Keratinocyte (primary cell): Measurements from ENCODE around the gene KEL. TPM values are rescaled to one million over a fixed set of nuclear protein-coding genes. Genes with fewer than 3 reads are reported as not detected.

Experiments used
- DNase-seq: peaks from one replicate; pipeline ENCODE4 v3.0.0-alpha.2; 2011; ENCODE audit warnings: low read depth, missing footprints, low spot score
- FAIRE-seq: peaks from 2 replicates; lab custom pipeline; 2011; peaks lifted over from hg19 to GRCh38; lab: Jason Lieb, UNC
- H2AFZ ChIP-seq: 2 replicates; pipeline ENCODE4 v1.6.0; 2012; ENCODE audit warnings: low read length, control low read depth, inconsistent platforms; ENCODE audit not compliant: control insufficient read depth
- H3K27ac ChIP-seq: 2 replicates; pipeline ENCODE4 v1.5.1; 2011; ENCODE audit warnings: low read length; ENCODE audit not compliant: control insufficient read depth, insufficient read depth
- H3K27me3 ChIP-seq: 3 replicates; pipeline ENCODE4 v1.6.0; 2011; ENCODE audit warnings: low read length; ENCODE audit not compliant: control insufficient read depth, insufficient read depth; ENCODE audit errors: extremely low read depth
- H3K36me3 ChIP-seq, 2 experiments: 2 replicates in 1 of 2; 3 replicates in 1 of 2; pipeline ENCODE4 v1.5.1; 2011; ENCODE audit warnings: low read length in 2 of 2, mild to moderate bottlenecking in 1 of 2; ENCODE audit not compliant: control insufficient read depth in 2 of 2, insufficient read depth in 2 of 2; ENCODE audit errors: extremely low read depth in 1 of 2
- H3K4me1 ChIP-seq: 3 replicates; pipeline ENCODE4 v1.5.1; 2011; ENCODE audit warnings: low read length; ENCODE audit not compliant: control insufficient read depth, insufficient read depth; ENCODE audit errors: extremely low read depth
- H3K4me2 ChIP-seq: 3 replicates; pipeline ENCODE4 v1.6.0; 2011; ENCODE audit warnings: low read depth, low read length; ENCODE audit not compliant: control insufficient read depth, insufficient read depth; ENCODE audit errors: extremely low read depth
- H3K4me3 ChIP-seq, 3 experiments: fragments of 200-600 bp in 1 of 3; sonication (generic) in 1 of 3; 2 replicates in 2 of 3; 3 replicates in 1 of 3; pipeline ENCODE4 v1.5.1; 2011 to 2016; ENCODE audit warnings: low read length in 3 of 3, mild to moderate bottlenecking in 3 of 3, control low read depth in 2 of 3, inconsistent platforms in 1 of 3, low read depth in 1 of 3, mixed read lengths in 1 of 3, mixed run types in 1 of 3, moderate library complexity in 1 of 3; ENCODE audit not compliant: control insufficient read depth in 2 of 3, insufficient read depth in 2 of 3; ENCODE audit errors: extremely low read depth in 1 of 3
- H3K79me2 ChIP-seq: 2 replicates; pipeline ENCODE4 v1.6.0; 2012; ENCODE audit warnings: low read length; ENCODE audit not compliant: control insufficient read depth, insufficient read depth
- H3K9ac ChIP-seq: 3 replicates; pipeline ENCODE4 v1.6.0; 2011; ENCODE audit warnings: low read length; ENCODE audit not compliant: control insufficient read depth, insufficient read depth; ENCODE audit errors: extremely low read depth
- H3K9me1 ChIP-seq: 3 replicates; pipeline ENCODE4 v1.6.0; 2011; ENCODE audit warnings: low read length; ENCODE audit not compliant: control insufficient read depth, insufficient read depth; ENCODE audit errors: extremely low read depth
- H3K9me3 ChIP-seq: 2 replicates; pipeline ENCODE4 v1.5.1; 2012; ENCODE audit warnings: low read depth, low read length; ENCODE audit not compliant: control insufficient read depth
- H4K20me1 ChIP-seq: 3 replicates; pipeline ENCODE4 v1.6.0; 2011; ENCODE audit warnings: low read length; ENCODE audit not compliant: control insufficient read depth, insufficient read depth; ENCODE audit errors: extremely low read depth
- CTCF ChIP-seq, 3 experiments: IDR thresholded peaks in 1 of 3; conservative IDR thresholded peaks in 1 of 3; optimal IDR thresholded peaks in 1 of 3; 2 replicates in 2 of 3; 3 replicates in 1 of 3; pipeline versions ENCODE3 to v1.5.1; 2011; ENCODE audit warnings: low read length in 3 of 3, mild to moderate bottlenecking in 3 of 3, moderate library complexity in 2 of 3, control low read depth in 1 of 3, inconsistent platforms in 1 of 3; ENCODE audit not compliant: insufficient read depth in 2 of 3; ENCODE audit errors: extremely low read depth in 1 of 3
- EZH2 ChIP-seq: IDR thresholded peaks from one replicate; pipeline ENCODE4 v1.6.1; 2012; ENCODE audit warnings: inconsistent platforms, mild to moderate bottlenecking, low read length, moderate library complexity
- dilution Hi-C: fragments of 300-500 bp; cut with MboI; formaldehyde crosslinking; loops from one replicate; pipeline ENCODE4 v1.7.0; 2020; ENCODE audit warnings: low sequenced_read_pairs; ENCODE audit not compliant: extremely low pct_ligation_motif_present
- polyA plus RNA-seq, 5 experiments: library from polyadenylated mRNA; depleted of rRNA in 3 of 5; stranded (reverse) in 3 of 5; stranded (forward) in 1 of 5; unstranded in 1 of 5; fragments of >200 nt; gene quantifications; 1 replicate in 1 of 5; 2 replicates in 3 of 5; 3 replicates in 1 of 5; pipeline versions ENCODE4 v1.2.1 to v1.2.3, GENCODE V29; 2011 to 2012; ENCODE audit warnings: missing spikeins in 2 of 5, low read depth in 1 of 5, low replicate concordance in 1 of 5

The KEL gene
- polyA plus RNA-seq, 1 donor (not counting 4 experiments of a cell fraction or from before 2014, with no cell fraction given), result 0.09 TPM

GRCh38 chr7:142891490-142892082 is 70.6 kb downstream of the KEL start:
- Histone ChIP-seq H3K79me2 (no peaks in the 10 kb centered on the region), H3K27ac (no peak overlapping the region), H3K4me2 (no peak overlapping the region), H3K4me1 (peaks cover 7% of the 10 kb centered on the region), H3K9me3 (no peaks in the 10 kb centered on the region), H3K36me3 (no peaks in the 10 kb centered on the region), H3K27me3 (peaks cover 5% of the 10 kb centered on the region), H3K4me3 (no peak overlapping the region), H2AFZ (no peak overlapping the region), H3K9ac (no peak overlapping the region), H4K20me1 (no peaks in the 10 kb centered on the region), H3K9me1 (no peaks in the 10 kb centered on the region)
- FAIRE-seq (no peak), DNase-seq (no peak)
- TF ChIP-seq CTCF (optimal IDR thresholded peaks at IDR 0.05 in 1 of 3, IDR thresholded peaks at IDR 0.05 in 1 of 3, conservative IDR thresholded peaks at IDR 0.05 in 1 of 3; ENCODE audit: extremely low read depth in 1 of 3, insufficient read depth in 2 of 3, low read length in 3 of 3), result no peak
- TF ChIP-seq EZH2, result no peak
- dilution Hi-C loops, result no loop called here

Other genes with a start within 250 kb of the KEL start
- gene PRSS1, start 212.9 kb downstream of the KEL start, polyA plus RNA-seq, result not detected in 3 replicates
- not detected in 3 replicates for gene PRSS2, start 191.4 kb downstream of the KEL start, polyA plus RNA-seq
- gene EPHB6, start 107.3 kb downstream of the KEL start, polyA plus RNA-seq, result 0.59 to 3.0 TPM (median 1.9 TPM) in 3 replicates
- 0.63 to 1.8 TPM (median 1.5 TPM) in 3 replicates for gene TRPV6, start 76.6 kb downstream of the KEL start, polyA plus RNA-seq
- gene TRPV5, start 28.6 kb downstream of the KEL start, polyA plus RNA-seq, result not detected in 3 replicates
- gene LLCFC1, start 22.9 kb downstream of the KEL start, polyA plus RNA-seq, result not detected in 3 replicates
- gene OR9A2, start 64.8 kb upstream of the KEL start, polyA plus RNA-seq, result not detected in 3 replicates
- gene OR6V1, start 90.0 kb upstream of the KEL start, polyA plus RNA-seq, result not detected in 3 replicates
- gene PIP, start 169.7 kb upstream of the KEL start, polyA plus RNA-seq, result not detected in 3 replicates
- gene TAS2R39, start 221.1 kb upstream of the KEL start, polyA plus RNA-seq, result not detected in 3 replicates